DLD1 (cell line): Measurements from ENCODE around the gene MSANTD4.
"Not testable (repeated sequence)": the region's sequence is repeated elsewhere in the genome, so short reads cannot be mapped to it uniquely, and the experiment has no call there.

Experiments used
- in situ Hi-C: cut with HindIII; loops from 2 replicates; pipeline ENCODE4 v1.10.0; 2017; ENCODE audit warnings: low sequenced_read_pairs

MSANTD4 gene

GRCh38 chr11:106021967-106022794 is at the start of gene MSANTD4:
MSANTD4 (minus strand) TSS chr11:106022240; CDS start chr11:106010917, 11,323 bp downstream.
- in situ Hi-C loops = no loop called here

DNA sequence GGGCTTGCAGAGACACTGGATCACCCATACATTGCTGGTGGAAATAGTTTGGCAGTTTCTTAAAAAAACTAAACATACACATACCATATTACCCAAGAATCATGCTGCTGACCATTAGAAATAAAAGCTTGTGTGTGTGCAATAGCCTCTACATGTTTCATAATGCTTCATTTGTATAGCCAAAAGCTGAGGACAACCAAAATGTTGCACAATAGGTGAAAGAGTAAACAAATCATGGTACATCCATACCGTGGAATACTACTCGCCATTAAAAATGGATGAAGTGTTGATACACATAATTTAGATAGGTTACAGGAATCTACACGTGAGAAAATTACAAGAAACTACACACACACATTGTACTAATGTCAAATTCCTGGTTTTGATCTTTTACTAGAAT is 48.6 kb upstream of the MSANTD4 start:
- in situ Hi-C loops = no loop called here

DNA sequence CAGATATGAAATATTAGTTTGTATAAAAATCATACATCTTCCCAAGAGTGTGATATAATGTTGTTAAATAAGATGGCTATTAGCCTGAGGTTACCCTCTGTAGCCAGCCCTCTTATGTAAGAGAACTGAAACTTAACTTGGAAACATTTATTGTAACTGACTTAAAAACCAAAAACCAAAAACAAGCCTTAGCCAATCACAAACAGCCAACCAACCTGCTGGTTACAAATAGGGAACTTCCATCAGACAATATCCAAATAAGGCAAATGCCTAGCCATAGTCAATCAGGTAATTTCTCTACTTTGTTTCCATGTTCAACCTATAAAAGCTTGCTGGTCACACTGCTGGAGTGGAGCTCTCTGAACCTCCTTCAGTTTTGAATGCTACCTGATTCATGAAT is 41.0 kb upstream of the MSANTD4 start:
- in situ Hi-C loops = no loop called here

DNA sequence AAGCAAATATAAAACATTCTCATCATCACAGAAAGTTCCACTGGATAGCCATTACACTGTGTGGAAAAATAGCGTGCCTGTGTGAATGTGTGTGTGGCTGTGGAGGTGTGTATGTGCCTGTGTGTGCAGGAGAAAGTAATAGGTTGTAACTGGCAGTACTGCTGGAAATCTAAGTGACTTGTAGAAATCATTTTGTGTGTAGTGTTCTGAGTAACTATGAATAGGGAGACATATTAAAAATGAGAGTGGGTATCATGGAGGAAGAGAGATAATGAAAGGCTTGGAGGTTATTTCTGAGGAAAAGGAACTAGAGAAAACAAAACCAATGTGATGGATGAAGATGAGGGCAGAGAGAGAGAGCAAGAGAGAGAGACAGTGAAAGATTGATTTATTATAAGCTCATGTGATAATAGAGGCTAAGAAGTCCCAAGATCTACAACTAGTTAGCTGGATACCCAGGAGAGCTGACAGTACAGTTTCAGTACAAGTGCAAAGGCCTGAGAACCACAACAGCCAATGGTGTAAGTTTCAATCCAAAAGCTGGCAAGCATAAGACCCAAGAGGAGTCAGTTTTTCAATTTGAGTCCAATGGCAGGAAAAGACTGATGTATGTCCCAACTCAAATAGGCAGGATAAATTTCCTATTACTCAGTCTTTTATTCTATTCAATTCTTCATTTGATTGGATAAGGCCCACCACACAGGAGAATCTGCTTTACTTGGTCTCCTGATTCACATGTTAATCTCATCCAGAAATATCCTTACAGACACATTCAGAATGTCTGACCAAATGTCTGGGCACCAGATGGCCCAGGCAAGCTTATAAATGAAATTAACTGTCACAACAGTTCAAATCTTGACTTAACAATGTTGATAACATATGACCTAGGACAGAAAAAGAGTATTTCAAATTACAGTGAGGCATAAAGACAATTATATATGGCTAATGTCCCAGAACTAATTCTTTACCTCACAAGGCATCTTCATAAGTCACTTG is 40.2 kb upstream of the MSANTD4 start:
- in situ Hi-C loops = no loop called here

GRCh38 chr11:106061249-106061784 is 39.3 kb upstream of the MSANTD4 start:
- in situ Hi-C loops = no loop called here

- in situ Hi-C loops = no loop called here
These were observed 37.6 kb upstream of the MSANTD4 start for GRCh38 chr11:106059617-106060016.

DNA sequence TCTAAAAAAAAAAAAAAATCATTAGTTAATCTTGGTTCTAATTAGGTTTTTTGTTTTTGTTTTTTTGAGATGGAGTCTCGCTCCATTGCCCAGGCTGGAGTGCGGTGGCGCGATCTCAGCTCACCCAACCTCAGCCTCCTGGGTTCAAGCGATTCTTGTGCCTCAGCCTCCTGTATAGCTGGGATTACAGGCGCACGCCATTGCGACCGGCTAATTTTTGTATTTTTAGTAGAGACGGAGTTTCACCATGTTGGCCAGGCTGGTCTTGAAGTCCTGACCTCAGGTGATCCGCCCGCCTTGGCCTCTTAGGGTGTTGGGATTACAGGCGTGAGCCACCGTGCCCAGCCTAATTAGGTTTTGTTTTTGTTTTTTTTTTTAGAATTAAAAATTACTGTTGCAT is 36.3 kb upstream of the MSANTD4 start:
- in situ Hi-C loops = not testable (repeated sequence)

GRCh38 chr11:106051103-106051502 is 29.1 kb upstream of the MSANTD4 start:
- in situ Hi-C loops = no loop called here

GRCh38 chr11:106049727-106050476 is 27.9 kb upstream of the MSANTD4 start:
- in situ Hi-C loops = no loop called here

GRCh38 chr11:106047631-106048030 is 25.6 kb upstream of the MSANTD4 start:
- in situ Hi-C loops = no loop called here

DNA sequence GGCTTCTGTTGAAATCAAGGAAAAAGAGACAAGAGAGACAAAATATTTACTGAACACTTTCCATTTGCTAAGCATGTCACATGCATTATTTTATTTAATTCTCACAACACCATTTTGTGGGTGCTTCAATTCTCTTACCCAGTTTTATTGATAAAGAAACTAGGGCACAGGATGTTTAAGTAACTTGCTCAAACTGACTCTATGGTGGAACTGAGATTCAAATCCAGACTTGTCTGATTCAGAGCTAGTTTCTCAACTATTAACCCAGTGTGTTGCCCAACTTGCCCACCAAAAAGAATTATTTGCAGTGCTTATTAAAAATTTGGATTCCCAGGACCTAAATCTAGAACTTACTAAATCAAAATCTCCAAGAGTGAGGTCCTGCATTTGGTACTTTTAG is 21.5 kb upstream of the MSANTD4 start:
- in situ Hi-C loops = no loop called here

GRCh38 chr11:106032861-106033260 is 10.8 kb upstream of the MSANTD4 start:
- in situ Hi-C loops = no loop called here

DNA sequence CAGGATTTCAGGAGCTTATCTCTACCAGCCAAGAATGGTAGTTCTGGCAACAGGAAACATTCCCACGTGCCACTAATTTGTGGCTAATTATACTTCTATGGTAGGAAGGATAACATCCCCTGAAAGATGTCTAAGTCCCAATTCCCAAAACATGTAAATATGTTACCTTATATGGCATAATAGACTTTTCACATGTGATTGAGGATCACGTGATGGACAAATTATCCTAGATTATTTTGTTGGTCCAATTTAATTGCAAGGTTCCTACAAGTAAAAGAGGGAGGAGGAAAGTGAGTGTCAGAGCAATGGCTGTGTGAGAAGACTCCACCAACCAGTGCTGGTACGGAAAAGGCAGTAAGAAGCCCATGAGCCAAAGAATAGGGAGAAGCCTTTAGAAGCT is 9.9 kb upstream of the MSANTD4 start:
- in situ Hi-C loops = no loop called here

DNA sequence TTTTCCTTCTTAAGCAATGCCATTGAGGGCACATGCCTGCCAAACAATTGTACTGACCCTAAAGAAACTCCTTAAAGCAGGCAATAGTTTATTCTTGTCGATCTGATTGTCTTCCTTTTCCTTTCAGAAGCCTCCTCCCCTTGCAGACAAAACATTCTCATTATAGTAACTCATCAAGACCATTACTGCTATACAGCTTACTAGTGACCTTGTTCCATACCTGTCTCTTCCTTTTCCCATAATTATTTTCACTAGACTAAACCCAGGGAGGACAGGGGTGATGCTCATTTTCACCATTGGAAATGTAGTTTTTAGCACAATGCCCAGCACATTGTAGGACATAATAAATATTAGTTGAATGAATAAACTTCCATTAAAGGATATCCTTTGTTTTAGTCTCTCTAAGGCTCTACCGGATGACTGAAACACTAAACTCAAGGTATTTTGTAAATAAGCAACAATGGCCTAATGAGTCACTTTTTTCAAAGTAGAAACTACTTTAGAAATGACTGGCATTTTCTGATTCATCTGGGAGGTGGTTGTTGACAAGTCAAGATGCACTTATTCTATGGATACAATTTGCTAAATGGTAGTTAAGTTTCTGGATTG is 9.3 kb upstream of the MSANTD4 start:
- in situ Hi-C loops = no loop called here

- in situ Hi-C loops = no loop called here
These were observed 8.6 kb upstream of the MSANTD4 start for GRCh38 chr11:106030609-106031008.

DNA sequence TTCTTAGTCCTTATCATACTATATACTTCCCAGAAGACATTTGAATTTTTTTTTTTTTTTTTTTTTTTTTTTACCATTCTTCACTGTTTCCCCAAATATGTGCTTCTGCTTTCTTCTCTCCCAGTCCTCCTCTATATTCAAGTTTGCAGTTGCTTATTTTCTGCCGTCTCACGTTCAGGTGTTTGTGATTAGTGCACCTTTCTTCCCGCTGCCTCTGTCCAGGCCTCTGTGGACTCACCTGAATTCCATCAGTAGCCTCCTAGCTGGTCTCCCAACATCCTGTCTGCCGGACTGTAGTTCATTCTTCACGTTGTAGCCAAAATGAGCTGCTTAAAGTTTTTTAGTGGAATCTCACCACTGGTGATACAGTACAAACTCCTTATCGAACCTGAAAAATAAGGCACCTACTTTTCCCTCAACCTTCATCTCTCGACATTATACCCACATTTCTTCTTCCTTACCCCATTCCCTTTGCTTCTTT is 795 bp upstream of the MSANTD4 start:
- in situ Hi-C loops = no loop called here

GRCh38 chr11:106021181-106021966 is 666 bp downstream of the MSANTD4 start:
- in situ Hi-C loops = no loop called here

DNA sequence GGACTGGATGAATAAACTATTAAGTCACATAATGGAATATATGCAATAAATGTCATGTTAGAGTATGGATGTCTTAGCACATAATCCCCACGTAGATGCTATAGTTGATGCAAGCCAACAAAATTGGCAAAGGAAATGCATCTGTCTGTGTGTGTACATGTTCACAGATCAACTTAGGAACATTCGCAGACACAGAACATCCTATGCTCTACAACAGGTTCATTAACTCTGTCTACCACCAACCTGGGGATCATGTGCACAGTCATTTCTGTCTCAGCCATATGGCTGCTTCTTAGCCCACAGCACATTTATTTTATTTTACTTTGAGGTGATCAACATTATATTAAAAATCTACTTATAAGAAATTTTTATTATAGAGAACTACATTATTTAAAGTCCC is 4.9 kb downstream of the MSANTD4 start:
- in situ Hi-C loops = no loop called here

- in situ Hi-C loops = no loop called here
These were observed 7.0 kb downstream of the MSANTD4 start for GRCh38 chr11:106015066-106015465.
